HT-29 (cell line): ENCODE results near the gene WDR33. TPM values are rescaled to one million over a fixed set of nuclear protein-coding genes. Genes with fewer than 3 reads are reported as not detected.
A peak's percentile ranks its signal among the peaks of the same experiment; 100 is the strongest.
"Not testable (repeated sequence)": the region's sequence is repeated elsewhere in the genome, so short reads cannot be mapped to it uniquely, and the experiment has no call there.

Experiments
- DNase-seq: peaks from one replicate; pipeline ENCODE4 v3.0.0-alpha.2; 2015; ENCODE audit warnings: low spot score
- total RNA-seq: library from RNA; depleted of rRNA; stranded (reverse); fragments of >200 nt; shearing (Covaris generic); gene quantifications from 2 replicates; pipeline ENCODE4 v1.2.3, GENCODE V29; 2014

Gene WDR33
- total RNA-seq, 1 experiment from 2014 or later: 26.0 TPM

GRCh38 chr2:127763776-127764175 lies 47.2 kb downstream of the WDR33 start:
- no peak for DNase-seq

- no peak for DNase-seq
Observed at GRCh38 chr2:127762846-127763245, 48.1 kb downstream of the WDR33 start.

GRCh38 chr2:127762441-127762840 lies 48.5 kb downstream of the WDR33 start:
- no peak for DNase-seq

- DNase-seq: no peak
Observed at GRCh38 chr2:127759931-127760330, 51.0 kb downstream of the WDR33 start.

GRCh38 chr2:127754186-127754585 lies 56.8 kb downstream of the WDR33 start:
- no peak for DNase-seq

- no peak for DNase-seq
Observed at GRCh38 chr2:127753374-127753773, 57.6 kb downstream of the WDR33 start.

- not testable (repeated sequence) for DNase-seq
Observed at GRCh38 chr2:127749537-127749936, 61.4 kb downstream of the WDR33 start.

GRCh38 chr2:127747621-127748020 lies 63.4 kb downstream of the WDR33 start:
- DNase-seq: no peak

- DNase-seq: no peak
Observed at GRCh38 chr2:127743477-127744026, 67.4 kb downstream of the WDR33 start.

- DNase-seq: no peak
Observed at GRCh38 chr2:127740665-127741288, 70.2 kb downstream of the WDR33 start.

- DNase-seq: no peak
Observed at GRCh38 chr2:127739800-127740199, 71.2 kb downstream of the WDR33 start.

GRCh38 chr2:127737892-127738291 lies 73.1 kb downstream of the WDR33 start:
- DNase-seq: no peak

GRCh38 chr2:127735537-127736399 lies 75.2 kb downstream of the WDR33 start:
- peak; percentile 33 for DNase-seq

- no peak for DNase-seq
Observed at GRCh38 chr2:127735044-127735443, 75.9 kb downstream of the WDR33 start.

GRCh38 chr2:127733816-127734537 lies 77.0 kb downstream of the WDR33 start:
- no peak for DNase-seq

- DNase-seq: no peak
Observed at GRCh38 chr2:127733113-127733815, 77.7 kb downstream of the WDR33 start.

- no peak for DNase-seq
Observed at GRCh38 chr2:127726158-127726880, 84.7 kb downstream of the WDR33 start.

GRCh38 chr2:127722807-127723206 lies 88.2 kb downstream of the WDR33 start:
- no peak for DNase-seq

- DNase-seq: no peak
Observed at GRCh38 chr2:127721978-127722355, 89.0 kb downstream of the WDR33 start.

GRCh38 chr2:127721311-127721977 lies 89.5 kb downstream of the WDR33 start:
- DNase-seq: no peak
